CD4-positive, CD25-positive, alpha-beta regulatory T cell (primary cell): ENCODE measurements around the gene AHCTF1. TPM values are rescaled to one million over a fixed set of nuclear protein-coding genes. Genes with fewer than 3 reads are reported as not detected.

Experiments used
- ATAC-seq, 2 donors: fragments of 150-1000 bp; cut with Tn5 transposase; one replicate each; pipeline ENCODE4 v1.10.0; 2021; ENCODE audit warnings: low read depth in 2 of 2, moderate number of reproducible peaks in 2 of 2, moderate library complexity in 1 of 2
- DNase-seq, 3 donors: peaks; one replicate each; pipeline versions ENCODE4 v3.0.0 to v3.0.0-alpha.2; 2012 to 2022; ENCODE audit warnings: mixed read lengths in 1 of 3
- H3K27ac ChIP-seq: one replicate; pipeline ENCODE4 v1.7.0; 2013; ENCODE audit warnings: mild to moderate bottlenecking, low read length; ENCODE audit not compliant: insufficient read depth, poor library complexity, severe bottlenecking
- H3K27me3 ChIP-seq: one replicate; pipeline ENCODE4 v1.7.0; 2013; ENCODE audit warnings: low read length; ENCODE audit not compliant: control insufficient read depth, insufficient read depth
- H3K36me3 ChIP-seq: one replicate; pipeline ENCODE4 v1.7.0; 2013; ENCODE audit warnings: mild to moderate bottlenecking, low read length, moderate library complexity; ENCODE audit not compliant: control insufficient read depth, insufficient read depth
- H3K4me1 ChIP-seq: 2 replicates; pipeline ENCODE4 v1.7.0; 2013; ENCODE audit warnings: mild to moderate bottlenecking, low read length; ENCODE audit not compliant: insufficient read depth, control insufficient read depth, poor library complexity, severe bottlenecking
- H3K4me3 ChIP-seq: one replicate; pipeline ENCODE4 v1.7.0; 2013; ENCODE audit warnings: low read depth, mild to moderate bottlenecking, low read length, moderate library complexity
- H3K9me3 ChIP-seq, 2 experiments: 1 replicate in 1 of 2; 2 replicates in 1 of 2; pipeline ENCODE4 v1.7.0; 2013; ENCODE audit warnings: low read length in 2 of 2, mild to moderate bottlenecking in 1 of 2, moderate library complexity in 1 of 2; ENCODE audit not compliant: control insufficient read depth in 2 of 2
- H3K27ac Mint-ChIP-seq, 3 donors: one replicate each; pipeline ENCODE4 v1.8.0; 2020 to 2022; ENCODE audit warnings: mild to moderate bottlenecking in 3 of 3, mixed read lengths in 3 of 3, moderate library complexity in 2 of 3
- H3K27me3 Mint-ChIP-seq: one replicate; pipeline ENCODE4 v1.8.0; 2022; ENCODE audit warnings: mild to moderate bottlenecking, mixed read lengths
- H3K36me3 Mint-ChIP-seq: one replicate; pipeline ENCODE4 v1.8.0; 2020; ENCODE audit warnings: mixed read lengths
- H3K4me1 Mint-ChIP-seq, 4 donors: one replicate each; pipeline ENCODE4 v1.8.0; 2020 to 2022; ENCODE audit warnings: mixed read lengths in 4 of 4, mild to moderate bottlenecking in 1 of 4
- H3K4me3 Mint-ChIP-seq, 4 donors: one replicate each; pipeline ENCODE4 v1.8.0; 2020 to 2022; ENCODE audit warnings: mild to moderate bottlenecking in 4 of 4, mixed read lengths in 4 of 4, moderate library complexity in 3 of 4
- H3K9me3 Mint-ChIP-seq, 7 donors: one replicate each; pipeline ENCODE4 v1.8.0; 2020 to 2022; ENCODE audit warnings: mixed read lengths in 7 of 7, mild to moderate bottlenecking in 3 of 7, moderate library complexity in 2 of 7
- polyA plus RNA-seq, 4 donors: library from polyadenylated mRNA; unstranded; fragments of 300-500 nt; fragmentation: Illumina TruSeq; gene quantifications; one replicate each; pipeline ENCODE4 v1.2.3, GENCODE V29; 2021
- total RNA-seq: library from RNA; stranded (reverse); gene quantifications from one replicate; pipeline ENCODE4 v1.2.3, GENCODE V29; 2022

Gene AHCTF1
- total and polyA plus RNA-seq, 5 donors from 2014 or later = 11.2 to 77.0 (median 14.4) TPM

DNA sequence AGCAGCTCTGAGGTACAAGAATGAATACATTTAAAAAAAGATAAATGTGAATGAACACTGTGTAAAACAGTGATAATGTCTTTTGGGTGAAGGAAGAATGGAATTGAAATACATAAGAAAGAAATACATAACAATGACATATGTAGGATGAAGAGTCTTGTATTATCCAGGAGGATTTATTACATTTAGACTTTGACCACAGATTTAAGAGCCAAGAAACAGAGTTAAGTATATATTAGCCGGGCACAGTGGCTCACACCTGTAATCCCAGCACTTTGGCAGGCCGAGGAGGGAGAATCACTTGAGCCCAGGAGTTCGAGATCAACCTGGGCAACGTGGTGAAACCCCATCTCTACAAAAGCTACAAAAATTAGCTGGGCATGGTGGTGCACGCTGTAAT, 127.9 kb downstream of the AHCTF1 start:
- H3K27ac Mint-ChIP-seq = no peak overlapping the region
- H3K4me3 ChIP-seq = no peak overlapping the region
- DNase-seq = no peak
- no peak overlapping the region for H3K27ac ChIP-seq
- H3K9me3 ChIP-seq = no peaks in the 10 kb centered on the region
- no peak for ATAC-seq
- H3K4me3 Mint-ChIP-seq = no peak overlapping the region
- peaks cover 3% of the 10 kb centered on the region for H3K27me3 ChIP-seq
- H3K4me1 ChIP-seq = no peaks in the 10 kb centered on the region
- no peaks in the 10 kb centered on the region for H3K9me3 Mint-ChIP-seq
- peaks cover 0 to 4% (median 0%) of the 10 kb centered on the region in 4 donors for H3K4me1 Mint-ChIP-seq
- H3K36me3 ChIP-seq = no peaks in the 10 kb centered on the region
- H3K27me3 Mint-ChIP-seq = peaks cover 5% of the 10 kb centered on the region
- H3K36me3 Mint-ChIP-seq = no peaks in the 10 kb centered on the region

DNA sequence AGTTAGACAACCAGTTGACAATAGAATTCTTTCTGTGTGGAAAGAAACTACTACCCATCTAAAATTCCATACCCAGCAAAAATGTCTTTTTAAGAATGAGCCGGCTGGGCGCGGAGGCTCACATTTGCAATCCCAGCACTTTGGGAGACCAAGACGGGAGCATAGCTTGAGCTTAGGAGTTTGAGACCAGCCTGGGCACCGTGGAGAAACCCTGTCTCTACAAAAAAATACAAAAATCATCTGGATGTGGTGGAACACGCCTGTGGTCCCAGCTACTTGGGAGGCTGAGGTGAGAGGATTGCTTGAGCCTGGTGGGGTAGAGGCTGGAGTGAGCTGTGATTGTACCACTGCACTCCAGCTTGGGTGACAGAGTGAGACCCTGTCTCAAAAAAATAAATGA, 128.4 kb downstream of the AHCTF1 start:
- Mint-ChIP-seq H3K9me3 (no peaks in the 10 kb centered on the region), H3K27me3 (peaks cover 5% of the 10 kb centered on the region), H3K4me3 (no peak overlapping the region), H3K36me3 (no peaks in the 10 kb centered on the region), H3K4me1 (peaks cover 0 to 4% (median 0%) of the 10 kb centered on the region in 4 donors), H3K27ac (no peak overlapping the region)
- H3K4me1 ChIP-seq = no peaks in the 10 kb centered on the region
- ATAC-seq = no peak
- peaks cover 2% of the 10 kb centered on the region for H3K27me3 ChIP-seq
- no peak overlapping the region for H3K27ac ChIP-seq
- DNase-seq = no peak
- H3K36me3 ChIP-seq = no peaks in the 10 kb centered on the region
- H3K4me3 ChIP-seq = no peak overlapping the region
- H3K9me3 ChIP-seq = no peaks in the 10 kb centered on the region

GRCh38 chr1:246801241-246802020, 130.3 kb downstream of the AHCTF1 start:
- Mint-ChIP-seq H3K27me3 (peaks cover 5% of the 10 kb centered on the region), H3K27ac (no peak overlapping the region), H3K9me3 (no peaks in the 10 kb centered on the region), H3K4me3 (no peak overlapping the region), H3K36me3 (no peaks in the 10 kb centered on the region), H3K4me1 (peaks cover 0 to 1% (median 0%) of the 10 kb centered on the region in 4 donors)
- Histone ChIP-seq H3K4me1 (no peaks in the 10 kb centered on the region), H3K9me3 (no peaks in the 10 kb centered on the region), H3K27ac (no peak overlapping the region), H3K4me3 (no peak overlapping the region), H3K27me3 (no peaks in the 10 kb centered on the region), H3K36me3 (no peaks in the 10 kb centered on the region)
- DNase-seq (no peak), ATAC-seq (no peak)

- no peak for ATAC-seq
- peaks cover 5% of the 10 kb centered on the region for H3K27me3 Mint-ChIP-seq
- peaks cover 0 to under 1% (median 0%) of the 10 kb centered on the region in 7 donors for H3K9me3 Mint-ChIP-seq
- H3K4me1 Mint-ChIP-seq = no peaks in the 10 kb centered on the region
- DNase-seq = no peak
- no peak overlapping the region for H3K27ac Mint-ChIP-seq
- no peak overlapping the region for H3K4me3 Mint-ChIP-seq
- Histone ChIP-seq H3K4me3 (no peak overlapping the region), H3K27me3 (no peaks in the 10 kb centered on the region), H3K36me3 (no peaks in the 10 kb centered on the region), H3K27ac (no peak overlapping the region), H3K9me3 (no peaks in the 10 kb centered on the region), H3K4me1 (no peaks in the 10 kb centered on the region)
- no peaks in the 10 kb centered on the region for H3K36me3 Mint-ChIP-seq
Observed at GRCh38 chr1:246800756-246801155, 131.0 kb downstream of the AHCTF1 start.

GRCh38 chr1:246800356-246800755, 131.4 kb downstream of the AHCTF1 start:
- Mint-ChIP-seq H3K36me3 (no peaks in the 10 kb centered on the region), H3K9me3 (peaks cover 0 to 2% (median 0%) of the 10 kb centered on the region in 7 donors), H3K27me3 (peaks cover 5% of the 10 kb centered on the region), H3K27ac (no peak overlapping the region), H3K4me1 (no peaks in the 10 kb centered on the region), H3K4me3 (no peak overlapping the region)
- Histone ChIP-seq H3K9me3 (no peaks in the 10 kb centered on the region), H3K27ac (no peak overlapping the region), H3K4me1 (no peaks in the 10 kb centered on the region), H3K4me3 (no peak overlapping the region), H3K27me3 (no peaks in the 10 kb centered on the region), H3K36me3 (no peaks in the 10 kb centered on the region)
- DNase-seq (no peak), ATAC-seq (no peak)

DNA sequence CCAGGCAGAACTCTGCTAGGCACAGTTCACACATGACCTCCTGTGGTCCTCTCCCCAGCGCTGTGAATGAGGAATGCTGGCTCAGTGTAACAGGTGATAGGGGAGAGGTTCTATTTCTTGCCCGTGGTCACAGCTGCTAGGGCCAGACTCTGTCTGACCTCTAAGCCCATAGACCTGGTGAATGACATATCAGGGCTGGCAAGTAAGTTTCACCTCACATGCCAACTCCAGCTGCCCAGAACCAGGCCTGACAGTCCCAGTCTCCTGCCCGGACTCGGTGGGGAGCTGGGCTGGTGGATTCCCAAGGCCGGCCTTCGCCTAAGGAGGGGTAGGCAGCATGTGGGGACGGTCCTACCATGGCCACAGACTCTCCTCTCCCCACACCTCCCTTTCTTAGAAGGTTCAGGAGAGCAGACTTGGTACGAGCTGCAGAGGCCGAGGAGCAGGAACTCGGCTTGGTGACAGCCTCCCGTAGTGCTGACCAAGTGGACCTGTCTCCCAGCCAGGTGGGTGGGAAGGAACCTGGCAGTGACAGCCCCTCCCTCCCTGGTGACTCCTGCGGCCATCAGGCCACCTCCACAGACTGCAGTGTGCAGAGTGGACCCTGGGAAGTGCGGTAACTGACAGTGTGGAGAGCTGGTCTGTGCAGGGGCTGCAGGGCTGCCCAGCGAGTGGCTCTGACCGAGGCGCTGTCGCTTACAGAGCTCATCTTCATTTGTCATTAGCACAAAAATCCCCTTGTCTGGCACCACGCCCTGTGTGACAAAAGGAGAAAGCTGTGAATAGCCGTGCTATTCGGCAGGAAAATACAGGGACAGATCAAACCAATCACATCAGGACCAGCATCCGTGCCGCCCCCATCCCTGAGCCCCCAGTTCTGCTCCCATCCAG, 132.9 kb downstream of the AHCTF1 start:
- DNase-seq (no peak), ATAC-seq (no peak)
- no peaks in the 10 kb centered on the region for H3K4me1 Mint-ChIP-seq
- Histone ChIP-seq H3K4me3 (no peak overlapping the region), H3K4me1 (no peaks in the 10 kb centered on the region), H3K9me3 (no peaks in the 10 kb centered on the region), H3K27me3 (no peaks in the 10 kb centered on the region), H3K27ac (no peak overlapping the region), H3K36me3 (no peaks in the 10 kb centered on the region)
- no peaks in the 10 kb centered on the region for H3K27me3 Mint-ChIP-seq
- H3K36me3 Mint-ChIP-seq = no peaks in the 10 kb centered on the region
- H3K27ac Mint-ChIP-seq = no peak overlapping the region
- peaks cover 0 to 2% (median 0%) of the 10 kb centered on the region in 7 donors for H3K9me3 Mint-ChIP-seq
- H3K4me3 Mint-ChIP-seq = no peak overlapping the region

- Histone ChIP-seq H3K27me3 (no peaks in the 10 kb centered on the region), H3K36me3 (no peaks in the 10 kb centered on the region), H3K4me3 (no peak overlapping the region), H3K27ac (no peak overlapping the region), H3K9me3 (no peaks in the 10 kb centered on the region), H3K4me1 (no peaks in the 10 kb centered on the region)
- Mint-ChIP-seq H3K36me3 (no peaks in the 10 kb centered on the region), H3K4me1 (no peaks in the 10 kb centered on the region), H3K27me3 (no peaks in the 10 kb centered on the region), H3K27ac (no peak overlapping the region), H3K9me3 (peaks cover 0 to 2% (median 0%) of the 10 kb centered on the region in 7 donors), H3K4me3 (no peak overlapping the region)
- DNase-seq (no peak), ATAC-seq (no peak)
Observed at GRCh38 chr1:246798107-246798506, 133.6 kb downstream of the AHCTF1 start.
